ENCODE measurements around the gene FGFRL1. TPM values are rescaled to one million over a fixed set of nuclear protein-coding genes. Genes with fewer than 3 reads are reported as not detected.

FGFRL1 gene
- total and polyA plus RNA-seq, 8 donors = 15.4 to 42.8 (median 31.1) TPM

DNA sequence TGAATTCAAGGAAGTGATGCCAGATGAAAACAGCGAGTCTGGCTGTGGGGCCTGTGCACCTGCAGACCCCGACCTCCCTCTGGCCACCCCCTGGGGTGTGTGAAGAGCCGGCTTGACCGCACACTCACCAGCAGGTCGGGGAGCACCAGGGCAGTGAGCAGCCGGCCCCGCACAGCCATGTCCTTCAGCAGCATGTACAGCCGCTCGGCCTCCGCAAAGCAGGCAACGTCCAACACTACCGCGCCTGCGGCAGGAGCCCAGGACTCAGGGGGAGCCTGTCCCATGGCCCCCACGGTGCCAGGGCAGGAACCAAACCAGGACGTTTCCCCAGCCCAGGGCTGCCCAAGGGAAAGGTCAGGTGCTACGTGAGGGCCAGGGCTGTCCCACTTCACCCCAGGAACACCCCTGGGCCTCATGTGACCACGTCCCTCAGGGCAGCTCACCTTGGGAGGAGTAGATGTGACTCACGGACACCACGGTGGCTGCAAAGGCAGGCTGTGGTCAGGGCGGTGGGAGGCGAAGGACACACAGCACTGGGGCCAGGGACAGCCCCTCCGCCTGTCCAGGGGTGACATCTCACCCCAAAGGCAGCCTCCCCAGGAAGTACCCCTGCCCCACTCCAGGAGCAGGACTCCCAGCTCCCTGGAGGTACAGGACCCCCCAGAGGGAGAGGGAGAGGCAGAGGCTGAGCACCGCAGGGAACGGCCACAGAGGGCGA, 46.2 kb upstream of the FGFRL1 start:
- Histone ChIP-seq H3K36me3 (peaks cover 0 to 8% (median 0%) of the 10 kb centered on the region in 3 donors), H3K4me3 (no peak overlapping the region), H3K27ac (no peak overlapping the region), H3K27me3 (no peaks in the 10 kb centered on the region), H3K9me3 (no peaks in the 10 kb centered on the region), H3K4me1 (no peaks in the 10 kb centered on the region)
- intact Hi-C loops (cut with DNase I) = no loop called here
- ATAC-seq = no peak
- 93 to 94% methylated on average over 26 of the region's 26 CpGs for WGBS, 2 donors
- TF ChIP-seq, protein P1, sequence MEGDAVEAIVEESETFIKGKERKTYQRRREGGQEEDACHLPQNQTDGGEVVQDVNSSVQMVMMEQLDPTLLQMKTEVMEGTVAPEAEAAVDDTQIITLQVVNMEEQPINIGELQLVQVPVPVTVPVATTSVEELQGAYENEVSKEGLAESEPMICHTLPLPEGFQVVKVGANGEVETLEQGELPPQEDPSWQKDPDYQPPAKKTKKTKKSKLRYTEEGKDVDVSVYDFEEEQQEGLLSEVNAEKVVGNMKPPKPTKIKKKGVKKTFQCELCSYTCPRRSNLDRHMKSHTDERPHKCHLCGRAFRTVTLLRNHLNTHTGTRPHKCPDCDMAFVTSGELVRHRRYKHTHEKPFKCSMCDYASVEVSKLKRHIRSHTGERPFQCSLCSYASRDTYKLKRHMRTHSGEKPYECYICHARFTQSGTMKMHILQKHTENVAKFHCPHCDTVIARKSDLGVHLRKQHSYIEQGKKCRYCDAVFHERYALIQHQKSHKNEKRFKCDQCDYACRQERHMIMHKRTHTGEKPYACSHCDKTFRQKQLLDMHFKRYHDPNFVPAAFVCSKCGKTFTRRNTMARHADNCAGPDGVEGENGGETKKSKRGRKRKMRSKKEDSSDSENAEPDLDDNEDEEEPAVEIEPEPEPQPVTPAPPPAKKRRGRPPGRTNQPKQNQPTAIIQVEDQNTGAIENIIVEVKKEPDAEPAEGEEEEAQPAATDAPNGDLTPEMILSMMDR (IDR thresholded peaks at IDR 0.05) = no peak
- DNase-seq = peak in 1 of 6 donors; percentile 78
- FAIRE-seq = no peak

DNA sequence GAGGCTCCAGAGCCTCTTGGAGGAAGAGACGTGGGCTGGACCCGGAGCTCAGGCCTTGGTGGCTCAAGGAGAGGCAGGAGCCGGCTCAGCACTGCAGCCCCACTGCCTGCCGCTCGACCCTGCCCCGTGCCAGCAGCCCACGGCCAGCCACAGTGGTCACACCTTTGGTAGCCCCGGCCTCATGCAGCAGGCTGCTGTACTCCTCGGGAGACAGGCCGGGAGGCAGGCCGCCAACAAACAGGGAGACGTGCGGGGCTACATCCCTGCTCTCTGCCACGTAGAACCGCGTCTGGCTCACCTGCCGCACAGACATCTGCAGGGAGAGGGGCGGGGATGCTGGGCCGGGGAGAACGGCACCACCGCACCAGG, 45.7 kb upstream of the FGFRL1 start:
- DNase-seq (peak in 1 of 6 donors; percentile 74), ATAC-seq (no peak), FAIRE-seq (no peak)
- Histone ChIP-seq H3K27ac (no peak overlapping the region), H3K4me1 (no peaks in the 10 kb centered on the region), H3K9me3 (no peaks in the 10 kb centered on the region), H3K4me3 (no peak overlapping the region), H3K36me3 (peaks cover 0 to 8% (median 0%) of the 10 kb centered on the region in 3 donors), H3K27me3 (no peaks in the 10 kb centered on the region)
- WGBS, 2 donors = 93 to 94% methylated on average over 20 to 21 of the region's 21 CpGs
- TF ChIP-seq, protein P1 (IDR thresholded peaks at IDR 0.05) = no peak
- intact Hi-C loops (cut with DNase I) = no loop called here

DNA sequence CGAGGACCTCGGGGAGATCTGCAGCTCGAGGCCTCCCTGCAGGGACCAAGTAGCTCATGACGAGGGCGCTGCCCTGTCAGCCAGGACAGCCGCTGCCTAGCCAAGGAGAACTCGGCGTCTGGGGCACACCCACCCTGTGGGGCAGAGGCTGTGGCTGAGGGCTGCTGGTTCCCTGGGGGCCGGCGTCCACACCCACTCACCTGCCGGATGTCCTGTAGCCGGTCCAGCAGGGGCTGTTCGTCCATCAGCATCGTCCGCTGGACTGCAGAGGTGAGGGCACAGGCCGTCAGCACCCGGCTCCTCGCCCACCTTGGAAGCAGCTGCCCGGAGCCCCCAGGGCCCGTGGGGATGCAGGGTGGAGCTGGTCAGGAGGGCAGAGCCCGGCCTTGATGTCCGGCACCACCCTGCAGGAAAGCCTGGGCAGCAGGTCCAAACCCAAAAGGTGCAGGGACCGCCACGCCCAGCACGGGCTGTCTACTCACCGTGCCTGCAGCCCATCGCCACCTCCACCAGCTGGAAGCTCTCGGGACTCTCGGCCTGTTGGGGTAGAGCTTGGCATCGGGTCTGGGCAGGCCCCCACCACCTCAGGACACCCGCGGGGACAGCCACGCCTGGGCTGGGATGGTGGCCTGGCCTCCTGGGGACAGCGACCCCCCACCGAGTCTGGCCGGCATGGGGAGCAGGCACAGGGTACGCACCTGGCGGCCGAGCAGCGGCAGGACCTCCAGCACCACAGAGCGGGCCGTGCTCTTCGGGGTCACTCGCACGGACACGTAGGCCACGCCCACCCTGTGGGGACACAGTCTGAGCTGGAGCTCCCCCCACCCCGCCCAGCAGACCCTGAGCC, 44.9 kb upstream of the FGFRL1 start:
- intact Hi-C loops (cut with DNase I) = no loop called here
- Histone ChIP-seq H3K36me3 (peaks cover 0 to 8% (median 0%) of the 10 kb centered on the region in 3 donors), H3K9me3 (no peaks in the 10 kb centered on the region), H3K27me3 (no peaks in the 10 kb centered on the region), H3K4me3 (no peak overlapping the region), H3K27ac (no peak overlapping the region), H3K4me1 (peaks cover 0 to 4% (median 0%) of the 10 kb centered on the region in 3 donors)
- TF ChIP-seq, protein P1 (IDR thresholded peaks at IDR 0.05) = no peak
- no peak for ATAC-seq
- peak in 1 of 6 donors; percentile 81 for DNase-seq
- WGBS, 2 donors = 92% methylated on average over 47 to 48 of the region's 48 CpGs
- FAIRE-seq = no peak

DNA sequence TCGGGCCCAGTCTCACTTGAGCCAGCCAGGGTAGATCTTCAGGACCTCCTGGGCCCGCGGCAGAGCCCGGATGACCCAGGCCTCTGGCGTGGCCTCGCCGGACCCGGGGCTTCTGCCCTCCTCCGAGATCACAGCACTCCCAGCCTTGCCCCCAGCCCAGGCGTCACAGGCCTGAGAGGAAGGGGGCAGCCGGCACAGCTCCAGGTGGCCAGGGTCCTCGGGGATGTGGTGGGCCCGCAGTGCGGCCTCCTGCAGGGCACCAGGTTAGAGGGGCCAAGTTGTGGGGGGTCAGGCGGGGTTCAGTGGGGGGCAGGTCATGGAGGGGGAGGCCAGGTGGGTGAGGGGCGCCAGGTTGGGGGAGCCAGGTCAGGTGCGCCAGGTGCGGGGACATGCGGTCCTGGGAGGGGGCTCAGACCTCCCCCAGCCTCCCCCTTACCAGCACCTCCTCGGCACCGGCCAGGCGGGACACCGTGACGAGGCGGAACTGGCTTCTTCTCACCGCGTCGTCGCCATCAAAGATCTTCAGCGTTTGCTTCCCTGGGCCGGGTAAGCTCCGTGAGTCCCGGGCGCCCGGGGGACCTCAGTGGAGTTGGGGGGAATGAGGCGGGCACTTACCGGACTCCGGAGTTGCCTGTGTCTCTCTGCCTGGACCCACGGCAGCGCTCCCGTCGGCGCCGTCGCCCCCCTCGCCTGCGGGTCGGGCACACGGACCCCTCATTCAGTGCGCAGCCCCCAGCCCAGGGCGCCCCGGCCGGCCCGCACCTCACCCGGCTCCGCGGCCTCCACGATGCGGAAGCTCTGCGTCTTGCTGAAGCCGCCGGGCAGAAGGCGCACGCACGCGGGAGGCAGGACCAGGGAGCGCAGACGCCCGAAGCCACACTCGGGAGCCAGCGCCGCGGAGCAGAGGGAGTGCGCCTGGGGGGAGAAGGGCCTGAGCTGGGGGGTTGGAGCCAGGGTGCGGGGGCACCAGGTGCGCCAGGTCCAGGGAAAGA, 44.0 kb upstream of the FGFRL1 start:
- Histone ChIP-seq H3K4me1 (peaks cover 6 to 13% (median 9%) of the 10 kb centered on the region in 3 donors), H3K27ac (no peak overlapping the region), H3K4me3 (no peak overlapping the region), H3K27me3 (no peaks in the 10 kb centered on the region), H3K36me3 (peaks cover 0 to 8% (median 0%) of the 10 kb centered on the region in 3 donors), H3K9me3 (no peaks in the 10 kb centered on the region)
- DNase-seq = peak in 1 of 6 donors; percentile 79
- TF ChIP-seq, protein P1 (IDR thresholded peaks at IDR 0.05) = no peak
- FAIRE-seq = no peak
- 68 to 69% methylated on average over 72 to 76 of the region's 76 CpGs for WGBS, 2 donors
- no peak for ATAC-seq
- intact Hi-C loops (cut with DNase I) = no loop called here
